Neutrophil (primary cell): ENCODE data around the gene LRRC47.

Experiments used
- H3K27ac ChIP-seq: fragments of 200-600 bp; sonication (generic); 2 replicates; pipeline ENCODE4 v1.5.1; 2016; ENCODE audit warnings: mild to moderate bottlenecking, moderate library complexity
- H3K27me3 ChIP-seq: fragments of 200-600 bp; sonication (generic); 2 replicates; pipeline ENCODE4 v1.6.0; 2016; ENCODE audit warnings: mild to moderate bottlenecking
- H3K36me3 ChIP-seq: fragments of 200-600 bp; sonication (generic); 2 replicates; pipeline ENCODE4 v1.5.1; 2017
- H3K4me1 ChIP-seq, 2 experiments: fragments of 200-600 bp in 1 of 2; sonication (generic) in 1 of 2; 1 replicate in 1 of 2; 2 replicates in 1 of 2; pipeline versions ENCODE4 v1.5.1 to v1.6.1; 2013 to 2016; ENCODE audit warnings: low read depth in 1 of 2, low read length in 1 of 2, mild to moderate bottlenecking in 1 of 2, moderate library complexity in 1 of 2; ENCODE audit not compliant: control insufficient read depth in 1 of 2, insufficient read depth in 1 of 2
- H3K4me3 ChIP-seq, 2 experiments: fragments of 200-600 bp in 1 of 2; sonication (generic) in 1 of 2; 1 replicate in 1 of 2; 2 replicates in 1 of 2; pipeline ENCODE4 v1.5.1; 2013 to 2016; ENCODE audit warnings: low read depth in 1 of 2, low read length in 1 of 2, mild to moderate bottlenecking in 1 of 2, moderate library complexity in 1 of 2
- H3K9me3 ChIP-seq: fragments of 200-600 bp; sonication (generic); 2 replicates; pipeline ENCODE4 v1.5.1; 2016
- TF ChIP-seq, protein P1 (sequence below): fragments of 200-600 bp; sonication (generic); IDR thresholded peaks from 2 replicates; pipeline ENCODE4 v1.5.1; 2016; ENCODE audit warnings: antibody characterized with exemption

LRRC47 gene

DNA sequence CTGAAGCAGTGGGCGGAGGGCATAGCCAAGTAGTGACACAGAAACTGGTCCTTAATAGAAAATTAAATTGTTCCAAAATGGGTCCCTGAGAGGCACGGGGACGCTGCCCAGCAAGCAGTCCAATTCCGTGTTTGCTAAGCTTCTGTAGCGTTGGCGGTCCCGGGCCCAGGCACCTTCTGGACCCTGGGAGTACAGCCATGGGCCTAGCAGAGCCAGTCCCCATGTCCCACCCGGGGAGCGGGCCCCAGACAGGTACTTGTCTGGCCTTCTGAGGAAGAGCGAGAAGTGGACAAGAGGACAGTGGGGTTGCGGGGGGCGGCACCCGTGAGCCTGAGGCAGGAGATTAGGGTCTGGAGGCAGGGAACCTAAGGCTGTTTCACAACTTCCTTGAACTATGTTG lies 55.5 kb downstream of the LRRC47 start:
- H3K27ac ChIP-seq, result no peak overlapping the region
- no peaks in the 10 kb centered on the region for H3K9me3 ChIP-seq
- TF ChIP-seq, protein P1, sequence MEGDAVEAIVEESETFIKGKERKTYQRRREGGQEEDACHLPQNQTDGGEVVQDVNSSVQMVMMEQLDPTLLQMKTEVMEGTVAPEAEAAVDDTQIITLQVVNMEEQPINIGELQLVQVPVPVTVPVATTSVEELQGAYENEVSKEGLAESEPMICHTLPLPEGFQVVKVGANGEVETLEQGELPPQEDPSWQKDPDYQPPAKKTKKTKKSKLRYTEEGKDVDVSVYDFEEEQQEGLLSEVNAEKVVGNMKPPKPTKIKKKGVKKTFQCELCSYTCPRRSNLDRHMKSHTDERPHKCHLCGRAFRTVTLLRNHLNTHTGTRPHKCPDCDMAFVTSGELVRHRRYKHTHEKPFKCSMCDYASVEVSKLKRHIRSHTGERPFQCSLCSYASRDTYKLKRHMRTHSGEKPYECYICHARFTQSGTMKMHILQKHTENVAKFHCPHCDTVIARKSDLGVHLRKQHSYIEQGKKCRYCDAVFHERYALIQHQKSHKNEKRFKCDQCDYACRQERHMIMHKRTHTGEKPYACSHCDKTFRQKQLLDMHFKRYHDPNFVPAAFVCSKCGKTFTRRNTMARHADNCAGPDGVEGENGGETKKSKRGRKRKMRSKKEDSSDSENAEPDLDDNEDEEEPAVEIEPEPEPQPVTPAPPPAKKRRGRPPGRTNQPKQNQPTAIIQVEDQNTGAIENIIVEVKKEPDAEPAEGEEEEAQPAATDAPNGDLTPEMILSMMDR, result no peak
- H3K27me3 ChIP-seq, result peaks cover 3% of the 10 kb centered on the region
- no peak overlapping the region for H3K4me3 ChIP-seq
- H3K36me3 ChIP-seq, result peaks cover 30% of the 10 kb centered on the region
- peaks cover 4 to 7% of the 10 kb centered on the region in 2 experiments for H3K4me1 ChIP-seq

DNA sequence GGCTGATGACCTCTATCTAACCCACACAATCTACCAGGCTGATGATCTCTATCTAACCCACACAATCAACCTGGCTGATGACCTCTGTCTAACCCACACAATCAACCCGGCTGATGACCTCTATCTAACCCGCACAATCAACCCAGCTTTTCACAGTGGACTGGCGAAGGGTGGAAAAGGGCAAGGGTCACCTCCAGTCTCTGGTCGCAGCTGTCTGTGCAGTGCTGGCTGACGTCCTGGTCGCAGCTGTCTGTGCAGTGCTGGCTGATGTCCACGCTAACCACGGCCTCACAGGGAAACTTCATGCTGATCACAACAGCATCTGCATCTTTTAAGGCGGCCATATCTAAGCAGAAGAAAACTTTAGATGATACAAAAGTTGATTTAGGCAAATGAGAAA lies 56.3 kb downstream of the LRRC47 start:
- H3K27ac ChIP-seq, result no peak overlapping the region
- H3K9me3 ChIP-seq, result no peaks in the 10 kb centered on the region
- H3K36me3 ChIP-seq, result peaks cover 37% of the 10 kb centered on the region
- no peaks in the 10 kb centered on the region for H3K27me3 ChIP-seq
- TF ChIP-seq, protein P1, result no peak
- no peak overlapping the region for H3K4me3 ChIP-seq
- H3K4me1 ChIP-seq, result peaks cover 4 to 7% of the 10 kb centered on the region in 2 experiments

DNA sequence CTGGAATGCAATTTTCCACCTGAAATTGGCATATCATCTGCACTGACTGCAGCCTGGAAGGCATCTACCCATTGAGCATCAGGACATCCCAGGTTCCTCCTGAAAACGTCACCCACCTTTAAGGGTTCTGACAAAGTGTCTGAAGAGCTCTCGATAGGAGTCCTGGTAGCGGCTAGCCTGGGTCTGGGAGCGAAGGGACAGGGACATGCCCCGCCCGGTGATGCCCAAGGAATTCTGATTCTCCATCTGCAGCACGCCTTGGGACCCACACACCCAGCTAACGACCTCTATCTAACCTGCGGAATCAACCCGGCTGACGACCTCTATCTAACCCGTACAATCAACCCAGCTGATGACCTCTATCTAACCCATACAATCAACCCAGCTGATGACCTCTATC lies 57.4 kb downstream of the LRRC47 start:
- Histone ChIP-seq H3K4me3 (no peak overlapping the region), H3K36me3 (peaks cover 38% of the 10 kb centered on the region), H3K27ac (no peak overlapping the region), H3K27me3 (no peaks in the 10 kb centered on the region), H3K4me1 (peaks cover 4 to 7% of the 10 kb centered on the region in 2 experiments), H3K9me3 (no peaks in the 10 kb centered on the region)
- TF ChIP-seq, protein P1, result no peak

DNA sequence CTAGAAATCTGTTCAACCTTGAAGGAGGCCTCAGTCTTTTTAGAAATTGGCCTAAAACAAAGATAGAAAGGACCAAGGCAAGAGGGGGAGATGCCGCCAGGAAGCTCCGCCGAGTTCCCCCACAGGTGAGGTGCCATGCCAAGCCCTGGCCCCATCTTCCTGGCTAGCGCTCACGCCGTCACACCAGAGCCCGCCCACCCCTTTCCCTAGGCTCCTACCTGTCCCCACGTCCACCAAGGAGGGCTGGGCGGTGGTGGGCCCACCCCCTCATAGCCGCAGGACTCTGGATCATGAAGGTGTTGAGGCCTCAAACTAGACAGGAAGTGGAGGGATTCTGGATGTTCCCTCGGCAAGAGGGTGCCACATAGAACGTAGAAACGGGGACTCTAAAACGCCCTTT lies 59.6 kb downstream of the LRRC47 start:
- H3K4me3 ChIP-seq, result no peak overlapping the region
- no peaks in the 10 kb centered on the region for H3K4me1 ChIP-seq
- no peak overlapping the region for H3K27ac ChIP-seq
- H3K9me3 ChIP-seq, result no peaks in the 10 kb centered on the region
- peaks cover 16% of the 10 kb centered on the region for H3K27me3 ChIP-seq
- H3K36me3 ChIP-seq, result peaks cover 27% of the 10 kb centered on the region
- TF ChIP-seq, protein P1, result no peak

DNA sequence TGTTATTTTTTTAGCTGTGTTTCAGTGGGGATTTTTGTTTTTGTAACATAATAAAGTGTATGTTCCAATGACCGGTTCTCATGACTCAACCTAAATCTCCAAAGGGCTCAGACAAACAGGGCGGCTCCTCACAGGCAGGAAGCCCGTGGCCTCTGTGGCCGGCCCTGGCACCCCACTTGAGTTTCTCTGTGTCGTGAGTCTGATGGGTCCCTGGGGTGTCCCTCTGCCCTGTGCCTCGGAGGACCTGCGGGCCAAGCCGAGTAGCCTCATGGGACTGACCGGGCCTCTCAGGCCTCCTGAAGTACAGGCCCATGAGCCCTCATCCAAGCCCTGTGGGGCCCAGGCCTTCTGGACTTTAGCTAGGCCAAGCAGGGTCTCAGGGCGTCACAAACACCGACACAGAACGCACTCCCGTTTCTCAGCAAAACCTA lies 60.2 kb downstream of the LRRC47 start:
- Histone ChIP-seq H3K27me3 (peaks cover 22% of the 10 kb centered on the region), H3K36me3 (peaks cover 24% of the 10 kb centered on the region)
- TF ChIP-seq, protein P1, result no peak

DNA sequence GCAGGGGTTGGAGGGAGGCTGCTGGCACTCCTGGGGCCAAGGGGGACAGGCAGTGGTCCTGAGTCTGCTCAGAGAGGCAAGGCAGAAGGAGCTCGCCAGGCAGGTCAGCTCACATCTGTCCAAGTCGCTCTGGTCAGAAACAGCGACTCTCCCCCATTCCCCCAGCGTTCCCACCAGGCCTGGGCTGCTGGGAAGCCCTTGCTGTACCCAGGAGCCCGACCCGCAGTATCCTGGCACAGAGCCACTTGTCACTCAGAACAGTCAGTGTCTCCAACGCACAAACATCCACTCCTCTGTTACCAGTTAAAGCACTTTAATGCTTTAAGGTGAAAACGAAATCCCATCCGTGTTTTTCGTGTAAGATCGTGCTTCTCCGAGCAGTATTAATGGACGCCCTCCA lies 60.6 kb downstream of the LRRC47 start:
- no peaks in the 10 kb centered on the region for H3K9me3 ChIP-seq
- peaks cover 25% of the 10 kb centered on the region for H3K27me3 ChIP-seq
- TF ChIP-seq, protein P1, result no peak
- peaks cover 24% of the 10 kb centered on the region for H3K36me3 ChIP-seq
- H3K4me1 ChIP-seq, result no peaks in the 10 kb centered on the region
- H3K4me3 ChIP-seq, result no peak overlapping the region
- no peak overlapping the region for H3K27ac ChIP-seq

More for the DNA sequence above, 60.2 kb downstream of the LRRC47 start:
- no peak overlapping the region for H3K4me3 ChIP-seq
- no peaks in the 10 kb centered on the region for H3K9me3 ChIP-seq
- H3K4me1 ChIP-seq, result no peaks in the 10 kb centered on the region
- H3K27ac ChIP-seq, result no peak overlapping the region
